ENCODE results near the gene RBM10.
"Not testable (repeated sequence)": the region's sequence is repeated elsewhere in the genome, so short reads cannot be mapped to it uniquely, and the experiment has no call there.

The RBM10 gene

GRCh38 chrX:47144626-47145394, at the start of gene RBM10, which contains the start of gene NDUFB11:
TSS of gene RBM10 (plus strand) at chrX:47145221. CDS start at chrX:47147482, 2,261 bp downstream.
TSS of gene NDUFB11 (minus strand) at chrX:47144702. CDS start at chrX:47144679, 23 bp downstream.
- DNase-seq: peak; percentile 92

GRCh38 chrX:47097018-47097417, 48.0 kb upstream of the RBM10 start:
- DNase-seq: no peak

GRCh38 chrX:47098338-47099094, 46.5 kb upstream of the RBM10 start:
- no peak for DNase-seq

- DNase-seq: no peak
These were observed 43.8 kb upstream of the RBM10 start for GRCh38 chrX:47101206-47101605.

- not testable (repeated sequence) for DNase-seq
These were observed 33.9 kb upstream of the RBM10 start for GRCh38 chrX:47110936-47111615.

GRCh38 chrX:47112316-47112954, 32.6 kb upstream of the RBM10 start:
- DNase-seq: no peak

- DNase-seq: not testable (repeated sequence)
These were observed 28.4 kb upstream of the RBM10 start for GRCh38 chrX:47116551-47117110.

GRCh38 chrX:47124466-47124865, 20.6 kb upstream of the RBM10 start:
- DNase-seq: not testable (repeated sequence)

- DNase-seq: peak; percentile 93
These were observed 15.7 kb upstream of the RBM10 start for GRCh38 chrX:47129157-47129898.

- no peak for DNase-seq
These were observed 15.1 kb upstream of the RBM10 start for GRCh38 chrX:47129899-47130358.

- DNase-seq: no peak
These were observed 11.5 kb upstream of the RBM10 start for GRCh38 chrX:47133493-47133892.

- peak; percentile 28 for DNase-seq
These were observed 9.4 kb upstream of the RBM10 start for GRCh38 chrX:47135650-47136049.

GRCh38 chrX:47138171-47138570, 6.8 kb upstream of the RBM10 start:
- no peak for DNase-seq

GRCh38 chrX:47143894-47144625, 961 bp upstream of the RBM10 start:
- peak; percentile 29 for DNase-seq

- no peak for DNase-seq
These were observed 537 bp downstream of the RBM10 start for GRCh38 chrX:47145395-47146120.

- no peak for DNase-seq
These were observed 1.3 kb downstream of the RBM10 start for GRCh38 chrX:47146121-47146935.

- DNase-seq: no peak
These were observed 2.2 kb downstream of the RBM10 start for GRCh38 chrX:47146936-47147859.

- DNase-seq: no peak
These were observed 3.9 kb downstream of the RBM10 start for GRCh38 chrX:47148946-47149345.
